ENCODE data around the gene ELP4. TPM values are rescaled to one million over a fixed set of nuclear protein-coding genes. Genes with fewer than 3 reads are reported as not detected.
A peak's percentile ranks its signal among the peaks of the same experiment; 100 is the strongest.

The ELP4 gene
- total and polyA plus RNA-seq, 2 experiments from 2014 or later: 12.3 to 25.1 TPM

DNA sequence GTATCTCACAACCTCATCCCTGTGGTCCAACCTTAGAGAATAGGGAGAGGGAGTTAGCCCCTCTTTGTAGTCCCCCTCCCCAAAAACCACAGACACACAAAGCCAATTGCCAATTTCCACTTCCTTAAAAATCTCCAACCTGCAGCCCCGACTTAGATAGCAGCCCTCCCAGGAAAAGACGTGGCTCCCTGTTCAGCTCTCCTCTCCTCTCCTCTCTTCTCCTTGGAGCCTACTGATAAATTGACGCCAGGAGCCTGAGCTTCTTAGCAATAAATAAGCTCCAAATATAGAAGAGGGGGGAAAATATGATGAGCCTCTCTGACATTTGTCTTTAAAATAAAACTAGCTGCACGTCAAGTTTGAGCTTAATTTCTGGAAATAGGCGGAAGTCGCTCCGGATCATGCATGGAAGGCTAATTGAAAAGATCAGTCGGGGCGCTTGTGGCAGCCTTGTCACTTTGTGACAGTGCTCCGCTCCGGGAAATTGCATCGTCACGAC, 294.3 kb downstream of the ELP4 start:
- Histone ChIP-seq H4K20me1 (ENCODE audit: insufficient read depth, poor library complexity, severe bottlenecking) (no peaks in the 10 kb centered on the region), H3K4me3 (no peak overlapping the region), H3K4me2 (peak overlapping the region; percentile 59), H2AFZ (peak overlapping the region; percentile 19), H3K79me2 (no peaks in the 10 kb centered on the region), H3K9me2 (replicated peaks; ENCODE audit: insufficient read depth) (no peaks in the 10 kb centered on the region), H3K4me1 (ENCODE audit: insufficient read depth) (peaks cover 12% of the 10 kb centered on the region), H3K36me3 (replicated peaks; ENCODE audit: insufficient read depth, low read depth) (no peaks in the 10 kb centered on the region), H3K27ac (no peak overlapping the region), H3K9me3 (ENCODE audit: low read depth) (no peaks in the 10 kb centered on the region), H3K27me3 (peaks cover 100% of the 10 kb centered on the region)
- no peak for DNase-seq (ENCODE audit: low spot score)
- WGBS (ENCODE audit: low lambda C conversion rate, missing lambda C conversion rate): 3% methylated on average over 13 of the region's 13 CpGs
- TF ChIP-seq, protein P1, sequence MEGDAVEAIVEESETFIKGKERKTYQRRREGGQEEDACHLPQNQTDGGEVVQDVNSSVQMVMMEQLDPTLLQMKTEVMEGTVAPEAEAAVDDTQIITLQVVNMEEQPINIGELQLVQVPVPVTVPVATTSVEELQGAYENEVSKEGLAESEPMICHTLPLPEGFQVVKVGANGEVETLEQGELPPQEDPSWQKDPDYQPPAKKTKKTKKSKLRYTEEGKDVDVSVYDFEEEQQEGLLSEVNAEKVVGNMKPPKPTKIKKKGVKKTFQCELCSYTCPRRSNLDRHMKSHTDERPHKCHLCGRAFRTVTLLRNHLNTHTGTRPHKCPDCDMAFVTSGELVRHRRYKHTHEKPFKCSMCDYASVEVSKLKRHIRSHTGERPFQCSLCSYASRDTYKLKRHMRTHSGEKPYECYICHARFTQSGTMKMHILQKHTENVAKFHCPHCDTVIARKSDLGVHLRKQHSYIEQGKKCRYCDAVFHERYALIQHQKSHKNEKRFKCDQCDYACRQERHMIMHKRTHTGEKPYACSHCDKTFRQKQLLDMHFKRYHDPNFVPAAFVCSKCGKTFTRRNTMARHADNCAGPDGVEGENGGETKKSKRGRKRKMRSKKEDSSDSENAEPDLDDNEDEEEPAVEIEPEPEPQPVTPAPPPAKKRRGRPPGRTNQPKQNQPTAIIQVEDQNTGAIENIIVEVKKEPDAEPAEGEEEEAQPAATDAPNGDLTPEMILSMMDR (IDR thresholded peaks at IDR 0.05; ENCODE audit: poor library complexity): no peak
- peak; percentile 93 for TF ChIP-seq EZH2phosphoT487 (IDR thresholded peaks at IDR 0.05; ENCODE audit: low read depth, severe bottlenecking, unreplicated experiment)
- TF ChIP-seq EZH2 (IDR thresholded peaks at IDR 0.05; ENCODE audit: borderline replicate concordance): peak; percentile 24

GRCh38 chr11:31804312-31805036, 294.9 kb downstream of the ELP4 start:
- 2% methylated on average over 40 of the region's 41 CpGs for WGBS (ENCODE audit: low lambda C conversion rate, missing lambda C conversion rate)
- Histone ChIP-seq H3K4me2 (peak overlapping the region; percentile 59), H4K20me1 (ENCODE audit: insufficient read depth, poor library complexity, severe bottlenecking) (no peaks in the 10 kb centered on the region), H3K27ac (no peak overlapping the region), H3K9me3 (ENCODE audit: low read depth) (no peaks in the 10 kb centered on the region), H3K36me3 (replicated peaks; ENCODE audit: insufficient read depth, low read depth) (no peaks in the 10 kb centered on the region), H3K4me3 (no peak overlapping the region), H3K27me3 (peaks cover 100% of the 10 kb centered on the region), H2AFZ (peak overlapping the region; percentile 19), H3K79me2 (no peaks in the 10 kb centered on the region), H3K9me2 (replicated peaks; ENCODE audit: insufficient read depth) (no peaks in the 10 kb centered on the region), H3K4me1 (ENCODE audit: insufficient read depth) (peaks cover 10% of the 10 kb centered on the region)
- no peak for DNase-seq (ENCODE audit: low spot score)
- no peak for TF ChIP-seq EZH2 (IDR thresholded peaks at IDR 0.05; ENCODE audit: borderline replicate concordance)
- TF ChIP-seq, protein P1 (IDR thresholded peaks at IDR 0.05; ENCODE audit: poor library complexity): no peak
- TF ChIP-seq EZH2phosphoT487 (IDR thresholded peaks at IDR 0.05; ENCODE audit: low read depth, severe bottlenecking, unreplicated experiment): no peak

- peak overlapping the region; percentile 59 for H3K4me2 ChIP-seq
- no peak overlapping the region for H3K4me3 ChIP-seq
- H3K9me2 ChIP-seq (replicated peaks; ENCODE audit: insufficient read depth): no peaks in the 10 kb centered on the region
- H2AFZ ChIP-seq: no peak overlapping the region
- peaks cover 14% of the 10 kb centered on the region for H3K4me1 ChIP-seq (ENCODE audit: insufficient read depth)
- peaks cover 100% of the 10 kb centered on the region for H3K27me3 ChIP-seq
- no peaks in the 10 kb centered on the region for H3K79me2 ChIP-seq
- H4K20me1 ChIP-seq (ENCODE audit: insufficient read depth, poor library complexity, severe bottlenecking): no peaks in the 10 kb centered on the region
- DNase-seq (ENCODE audit: low spot score): no peak
- H3K9me3 ChIP-seq (ENCODE audit: low read depth): no peaks in the 10 kb centered on the region
- TF ChIP-seq EZH2 (IDR thresholded peaks at IDR 0.05; ENCODE audit: borderline replicate concordance) (peak; percentile 71), EZH2phosphoT487 (IDR thresholded peaks at IDR 0.05; ENCODE audit: low read depth, severe bottlenecking, unreplicated experiment) (peak; percentile 49)
- TF ChIP-seq, protein P1 (IDR thresholded peaks at IDR 0.05; ENCODE audit: poor library complexity): no peak
- WGBS (ENCODE audit: low lambda C conversion rate, missing lambda C conversion rate): 2% methylated on average over 51 of the region's 51 CpGs
- no peaks in the 10 kb centered on the region for H3K36me3 ChIP-seq (replicated peaks; ENCODE audit: insufficient read depth, low read depth)
- no peak overlapping the region for H3K27ac ChIP-seq
These were observed 295.6 kb downstream of the ELP4 start for GRCh38 chr11:31805037-31805628.
